Left renal pelvis (tissue), 4 donors: ENCODE measurements around the gene SASH1. TPM values are rescaled to one million over a fixed set of nuclear protein-coding genes. Genes with fewer than 3 reads are reported as not detected.

ENCODE experiments used
- DNase-seq, 4 donors: peaks; one replicate each; pipeline ENCODE4 v3.0.0-alpha.2; 2013; ENCODE audit warnings: low read depth in 4 of 4, low spot score in 3 of 4
- polyA plus RNA-seq, 4 donors: library from polyadenylated mRNA; unstranded; fragments of 120-200 nt; gene quantifications; one replicate each; pipeline ENCODE4 v1.2.1, GENCODE V29; 2013; ENCODE audit not compliant: insufficient read length in 4 of 4

SASH1 gene
- polyA plus RNA-seq, 4 donors, result 20.0 to 34.2 (median 27.9) TPM

DNA sequence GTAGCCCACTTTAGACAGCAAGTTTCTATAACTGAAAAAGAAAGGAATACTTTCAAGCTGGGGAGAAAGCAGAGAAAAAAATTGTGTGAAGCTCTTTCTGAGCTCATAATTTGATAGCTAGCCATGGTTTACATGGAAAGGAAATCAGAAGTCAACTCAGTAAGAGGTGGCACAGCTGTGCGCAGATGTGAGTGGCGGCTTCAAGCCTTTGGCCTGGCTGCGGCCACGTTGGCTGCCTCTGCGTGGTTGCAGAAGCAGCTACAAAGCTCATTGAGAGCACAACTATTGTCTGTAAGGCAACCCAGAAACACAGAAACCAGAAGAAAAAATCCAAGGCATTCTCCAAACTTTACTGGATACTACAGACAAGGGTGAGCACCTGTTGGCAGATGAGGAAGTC is 136.9 kb downstream of the SASH1 start:
- no peak for DNase-seq

- DNase-seq, result no peak
Measured at GRCh38 chr6:148487461-148487860, 144.8 kb downstream of the SASH1 start.

GRCh38 chr6:148491638-148492251 is 149.1 kb downstream of the SASH1 start:
- DNase-seq, result no peak

DNA sequence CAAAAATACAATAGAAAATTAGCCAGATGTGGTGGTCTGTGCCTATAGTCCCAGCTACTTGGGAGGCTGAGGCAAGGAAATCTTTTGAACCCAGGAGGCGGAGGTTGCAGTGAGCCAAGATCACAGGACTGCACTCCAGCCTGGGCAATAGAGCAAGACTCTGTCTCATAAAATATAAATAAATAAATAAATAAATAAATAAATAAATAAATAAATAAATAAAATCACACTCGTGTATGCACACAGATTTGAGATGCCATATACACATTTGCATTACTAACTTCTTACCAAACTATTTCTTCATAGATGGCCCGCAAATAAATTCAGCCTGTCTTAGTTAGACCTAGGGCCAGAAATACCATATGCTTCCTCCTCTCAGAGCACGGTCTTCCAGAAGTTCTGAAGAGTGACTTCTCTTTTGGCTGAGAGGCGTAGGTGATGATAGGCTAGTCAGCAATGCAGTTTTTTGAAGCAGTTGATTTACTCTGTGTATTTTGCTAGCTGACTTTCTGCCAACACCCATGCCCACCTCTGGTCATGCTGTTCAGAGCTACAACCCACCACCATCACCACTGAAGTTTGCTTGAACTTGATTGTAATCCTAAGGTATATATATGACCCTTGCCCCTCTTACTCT is 150.1 kb downstream of the SASH1 start:
- no peak for DNase-seq

DNA sequence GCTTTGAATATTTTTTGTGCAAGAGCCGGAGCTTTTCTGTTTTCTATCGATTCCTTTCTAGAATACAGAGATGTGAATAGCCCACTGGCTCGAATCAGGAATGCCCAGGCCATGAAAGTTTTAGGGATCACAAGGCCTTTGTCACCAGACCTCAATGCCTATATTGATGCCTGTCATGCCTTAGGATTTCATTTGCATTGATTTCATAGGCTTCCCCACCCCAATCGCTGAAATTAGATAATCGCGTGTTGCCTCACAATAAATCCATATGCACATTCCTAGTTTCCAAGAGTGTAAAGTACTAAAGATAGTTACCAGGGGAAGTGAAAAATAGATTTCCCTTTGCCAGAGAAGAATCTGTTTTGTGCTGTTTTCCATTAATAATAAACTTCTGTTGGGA is 150.8 kb downstream of the SASH1 start:
- DNase-seq, result no peak

DNA sequence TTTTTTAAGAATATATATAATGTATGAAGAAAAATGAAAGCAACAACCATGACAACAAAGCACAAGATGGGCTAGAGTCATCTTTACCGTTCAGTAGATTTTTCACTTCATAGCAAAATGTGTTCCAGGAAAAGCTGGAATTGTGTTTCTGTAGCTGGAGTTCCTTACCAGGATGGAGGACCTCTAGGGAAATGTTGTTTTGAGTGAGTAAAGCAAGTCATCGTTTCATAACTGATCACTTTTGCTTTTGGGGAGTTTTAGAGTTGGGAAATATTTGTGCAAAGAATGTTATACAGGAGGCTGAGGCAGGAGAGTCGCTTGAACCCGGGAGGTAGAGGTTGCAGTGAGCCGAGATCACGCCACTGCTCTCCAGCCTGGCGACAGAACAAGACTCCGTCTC is 151.6 kb downstream of the SASH1 start:
- no peak for DNase-seq

GRCh38 chr6:148495029-148495428 is 152.4 kb downstream of the SASH1 start:
- DNase-seq, result no peak

GRCh38 chr6:148497257-148497656 is 154.6 kb downstream of the SASH1 start:
- no peak for DNase-seq

- DNase-seq, result no peak
Measured at GRCh38 chr6:148497717-148498116, 155.1 kb downstream of the SASH1 start.

DNA sequence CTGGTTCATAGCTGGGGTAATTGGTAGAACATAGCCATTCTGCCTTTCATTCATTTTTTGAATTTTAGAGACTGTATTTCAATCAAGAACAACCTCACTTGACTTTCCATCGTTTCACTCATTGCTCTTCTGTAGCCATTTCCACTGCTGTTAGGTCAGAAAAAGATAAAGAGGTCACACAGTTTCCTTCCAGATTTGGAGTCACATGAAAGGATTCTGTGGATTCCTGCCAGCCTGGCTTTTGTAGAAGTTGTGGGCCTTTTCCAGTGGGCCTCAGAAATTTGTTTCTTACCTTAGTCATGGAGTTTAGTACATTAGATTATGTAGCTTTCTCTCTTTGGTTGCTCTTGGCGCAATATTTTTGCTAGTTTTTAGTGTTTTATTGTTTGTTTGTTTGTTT is 157.8 kb downstream of the SASH1 start:
- DNase-seq, result no peak

DNA sequence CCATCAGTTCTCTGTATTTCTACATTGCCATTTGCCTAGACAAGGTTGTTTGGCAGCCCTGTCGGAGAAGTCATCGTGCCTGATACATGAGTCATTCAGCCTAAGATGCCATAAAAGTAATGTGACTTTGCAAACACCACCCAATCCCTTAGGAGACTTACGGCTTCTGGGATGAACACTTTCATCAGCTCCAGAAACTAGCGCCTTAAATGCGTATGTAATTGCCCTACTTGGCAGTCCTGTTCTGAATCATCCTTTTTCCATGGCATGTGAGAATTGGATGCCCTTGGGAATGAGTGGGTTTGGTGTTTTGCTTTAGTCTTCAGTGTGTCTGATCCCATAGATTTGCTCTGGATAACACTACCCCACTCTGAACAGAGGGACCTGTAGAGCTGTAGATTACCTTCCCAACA is 158.5 kb downstream of the SASH1 start:
- DNase-seq, result no peak

GRCh38 chr6:148502083-148502772 is 159.6 kb downstream of the SASH1 start:
- DNase-seq, result no peak

DNA sequence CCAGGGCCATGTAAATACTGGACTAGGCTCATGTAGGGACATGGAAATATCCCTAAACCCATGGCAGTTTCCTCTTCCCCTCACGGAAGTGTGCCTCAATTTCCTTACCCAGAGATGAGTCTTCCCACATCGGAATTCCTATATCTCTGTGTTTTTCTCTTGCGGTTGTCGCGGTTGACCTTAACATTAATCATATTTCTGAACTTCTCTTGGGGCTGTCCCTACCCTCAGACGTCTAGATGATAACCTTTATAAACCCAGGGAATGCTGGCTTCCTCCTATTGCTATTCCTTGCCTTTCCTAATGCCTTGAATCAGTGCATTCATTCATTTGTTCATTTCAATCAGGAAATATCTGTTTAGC is 160.1 kb downstream of the SASH1 start:
- DNase-seq, result no peak

DNA sequence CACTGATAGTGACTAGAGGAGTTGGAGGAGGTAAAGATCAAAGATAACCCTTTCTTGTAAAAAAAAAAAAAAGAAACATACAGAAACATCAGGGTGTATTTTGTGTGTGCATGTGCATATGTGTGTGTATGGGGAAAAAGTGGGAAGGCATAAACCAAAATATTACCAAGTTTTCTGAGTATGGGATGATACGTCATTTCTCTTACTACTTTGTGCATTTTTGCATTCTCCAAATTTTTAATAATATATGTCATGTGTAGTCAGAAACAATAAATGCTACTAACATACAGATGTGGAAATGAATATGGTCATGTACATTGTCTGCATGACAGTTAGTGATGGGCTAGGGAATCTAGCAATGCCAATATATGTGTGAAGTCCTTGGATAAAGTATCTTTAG is 161.1 kb downstream of the SASH1 start:
- DNase-seq, result no peak

DNA sequence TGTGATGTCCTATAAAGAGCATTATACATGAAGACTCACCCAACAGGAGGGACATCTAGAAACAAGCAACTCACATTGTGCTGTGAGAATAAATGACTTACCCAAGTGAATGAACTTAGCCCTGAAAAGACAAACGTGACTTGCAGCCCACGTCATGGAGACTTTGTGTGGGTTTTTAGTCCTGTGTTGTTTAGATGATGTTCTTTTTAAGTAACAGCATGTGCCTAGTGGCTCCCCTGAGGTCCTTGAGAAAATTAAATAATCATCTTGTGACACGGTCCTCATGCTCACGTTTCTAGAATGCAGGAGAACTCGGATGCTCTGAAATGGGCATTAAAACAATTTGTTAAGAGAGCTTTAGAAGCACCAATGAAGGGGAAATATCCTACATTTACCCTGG is 165.1 kb downstream of the SASH1 start:
- no peak for DNase-seq

DNA sequence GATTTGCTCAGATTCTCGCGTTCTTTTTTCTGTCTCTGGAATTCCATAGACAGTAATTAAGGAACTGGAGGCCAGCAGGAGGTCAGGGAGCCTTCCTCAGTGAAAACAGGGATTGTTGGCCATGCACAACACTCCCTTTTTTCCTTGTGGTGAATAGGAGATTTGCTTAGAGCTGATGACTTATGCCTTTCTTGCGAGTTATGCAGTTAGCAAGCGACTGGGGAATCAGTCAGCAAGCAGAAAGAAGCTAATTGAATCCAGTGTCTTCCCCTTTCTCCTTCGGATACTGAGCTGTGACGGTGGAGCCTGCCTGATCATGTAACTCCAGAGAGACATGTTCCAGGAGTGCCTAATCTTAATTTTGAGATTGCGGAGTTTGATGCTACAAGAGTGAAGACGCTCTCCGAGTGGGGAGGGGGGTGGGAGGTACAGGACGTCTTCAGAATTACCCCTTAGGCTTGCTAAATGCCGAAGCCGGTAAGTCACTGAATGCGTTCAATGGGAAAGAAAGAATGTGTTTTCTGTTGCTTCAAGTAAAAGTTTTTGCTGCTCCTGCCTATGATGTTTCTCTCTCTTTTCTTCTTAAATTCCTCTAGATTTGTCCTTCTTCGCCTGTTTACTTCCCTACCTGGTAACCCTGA is 165.9 kb downstream of the SASH1 start:
- peak in 2 of 4 donors; percentile 35 to 48 for DNase-seq

GRCh38 chr6:148509119-148509799 is 166.6 kb downstream of the SASH1 start:
- DNase-seq, result peak in 1 of 4 donors; percentile 29

DNA sequence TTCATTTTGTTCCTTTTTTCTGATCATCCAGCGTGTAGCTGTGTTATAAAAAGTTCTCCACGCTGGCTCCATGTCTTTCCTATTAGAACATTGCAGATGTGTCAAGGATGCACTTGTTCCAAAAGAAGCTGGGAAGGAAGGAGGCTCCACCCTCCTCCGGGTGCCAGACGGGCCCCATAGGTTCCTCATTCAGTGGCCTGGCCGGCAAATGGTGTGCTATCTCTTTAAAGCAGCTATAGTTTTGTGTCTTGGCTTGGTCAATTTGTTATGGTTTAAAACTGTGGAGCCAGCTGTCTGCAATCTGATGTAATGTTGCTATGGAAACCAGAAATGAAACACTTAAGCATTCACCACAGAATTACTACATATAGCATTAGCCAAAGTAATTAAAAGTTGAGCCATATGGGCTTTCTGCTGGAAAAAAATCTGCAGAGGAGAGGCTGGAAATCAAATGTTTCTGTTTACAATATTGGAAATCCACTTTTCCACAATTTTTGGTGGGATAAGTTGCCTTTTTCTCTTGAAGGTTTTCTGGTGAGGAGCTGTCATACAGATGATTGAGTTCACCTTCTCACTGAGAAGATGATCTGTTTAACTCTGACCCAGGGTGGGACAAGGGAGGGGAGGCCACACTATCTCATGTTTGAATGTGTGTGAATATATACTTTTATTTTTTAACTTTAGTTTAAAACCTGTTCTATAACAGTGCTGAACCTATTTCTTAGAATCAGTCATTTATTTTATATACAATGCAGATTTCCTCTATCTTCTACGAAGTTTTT is 167.4 kb downstream of the SASH1 start:
- DNase-seq, result peak in 3 of 4 donors; percentile 64 to 80 (median 80)

GRCh38 chr6:148513145-148514071 is 170.8 kb downstream of the SASH1 start:
- DNase-seq, result peak in 3 of 4 donors; percentile 58 to 67 (median 63)
